OCI-LY7 (cell line): ENCODE results near the gene TNFRSF1B. TPM values are rescaled to one million over a fixed set of nuclear protein-coding genes. Genes with fewer than 3 reads are reported as not detected.

Experiments used
- BruUV-seq: library from RNA; stranded (reverse); fragments of 400-500 nt; replicated peaks from 2 replicates; lab custom pipeline; 2021; lab: Mats Ljungman, UMichigan
- CTCF ChIA-PET: fragments of 300-600 bp; sonication (Branson Sonifier 250); formaldehyde crosslinking; loops from one replicate; lab custom pipeline; 2022; ENCODE audit warnings: antibody characterized with exemption; ENCODE audit not compliant: unreplicated experiment; lab: Charles Lee
- POLR2A ChIA-PET: fragments of 300-600 bp; sonication (Branson Sonifier 250); formaldehyde crosslinking; loops from one replicate; lab custom pipeline; 2022; ENCODE audit warnings: antibody characterized with exemption; lab: Charles Lee
- DNase-seq: peaks from one replicate; pipeline ENCODE4 v3.0.0-alpha.2; 2015; ENCODE audit warnings: low spot score
- H2AFZ ChIP-seq: fragments of 200-600 bp; sonication (generic), shearing (Covaris generic); 2 replicates; pipeline ENCODE4 v1.6.1; 2014; ENCODE audit warnings: mild to moderate bottlenecking, antibody characterized with exemption, low read length, moderate library complexity
- H3K27ac ChIP-seq: fragments of 200-600 bp; sonication (generic); 2 replicates; pipeline ENCODE4 v1.5.1; 2014; ENCODE audit warnings: mixed run types, low read depth, mild to moderate bottlenecking, moderate library complexity, low read length, inconsistent platforms; ENCODE audit not compliant: poor library complexity, severe bottlenecking
- H3K36me3 ChIP-seq: fragments of 200-600 bp; sonication (generic); 2 replicates; pipeline ENCODE4 v1.6.1; 2014; ENCODE audit warnings: mild to moderate bottlenecking, antibody characterized with exemption, low read length, moderate library complexity, mixed read lengths; ENCODE audit not compliant: insufficient read depth
- H3K4me1 ChIP-seq: fragments of 200-600 bp; sonication (generic); 2 replicates; pipeline ENCODE4 v1.5.1; 2014; ENCODE audit warnings: mild to moderate bottlenecking, low read length; ENCODE audit not compliant: insufficient read depth, poor library complexity, severe bottlenecking
- H3K4me2 ChIP-seq: fragments of 200-600 bp; sonication (generic); 2 replicates; pipeline ENCODE4 v1.6.1; 2014; ENCODE audit warnings: mild to moderate bottlenecking, low read length
- H3K4me3 ChIP-seq: fragments of 200-600 bp; sonication (generic); 2 replicates; pipeline ENCODE4 v1.5.1; 2014; ENCODE audit warnings: mild to moderate bottlenecking, low read depth, low read length; ENCODE audit not compliant: poor library complexity, severe bottlenecking
- H3K79me2 ChIP-seq: fragments of 200-600 bp; sonication (generic); 2 replicates; pipeline ENCODE4 v1.6.1; 2016; ENCODE audit warnings: low read depth, mild to moderate bottlenecking, low read length, moderate library complexity, mixed read lengths; ENCODE audit not compliant: insufficient read depth
- H3K9me2 ChIP-seq: fragments of 200-600 bp; sonication (generic); 2 replicates; pipeline ENCODE4 v1.6.1; 2016; ENCODE audit warnings: mild to moderate bottlenecking, low read length, mixed read lengths; ENCODE audit not compliant: insufficient read depth
- H3K9me3 ChIP-seq: fragments of 200-600 bp; sonication (generic); 2 replicates; pipeline ENCODE4 v1.6.1; 2014; ENCODE audit warnings: mild to moderate bottlenecking, mixed run types, low read length, mixed read lengths
- H4K20me1 ChIP-seq: fragments of 200-600 bp; sonication (generic); 2 replicates; pipeline ENCODE4 v1.6.1; 2014; ENCODE audit warnings: mild to moderate bottlenecking, antibody characterized with exemption, low read length, moderate library complexity, mixed read lengths; ENCODE audit not compliant: insufficient read depth
- CTCF ChIP-seq: fragments of 200-600 bp; sonication (generic); conservative IDR thresholded peaks from 2 replicates; pipeline ENCODE4 v1.5.1; 2014; ENCODE audit warnings: mild to moderate bottlenecking, antibody characterized with exemption, low read length, moderate library complexity, mixed read lengths
- EZH2phosphoT487 ChIP-seq: fragments of 200-600 bp; sonication (generic); IDR thresholded peaks from 2 replicates; pipeline ENCODE4 v1.6.1; 2018; ENCODE audit warnings: low read depth, borderline replicate concordance, mild to moderate bottlenecking, mixed run types, antibody characterized with exemption, low read length, moderate library complexity, mixed read lengths
- intact Hi-C: fragments of 100-400 bp; cut with micrococcal nuclease; formaldehyde crosslinking; loops from one replicate; pipeline ENCODE4 v1.10.0; 2022; ENCODE audit not compliant: unreplicated experiment
- total RNA-seq, 2 experiments: library from RNA; depleted of rRNA in 1 of 2; stranded (reverse); fragments of >200 nt in 1 of 2; shearing (Covaris generic) in 1 of 2; gene quantifications; 2 replicates each; pipeline ENCODE4 v1.2.3, GENCODE V29; 2014 to 2022

TNFRSF1B gene
- total RNA-seq, 2 experiments from 2014 or later = not detected

- Histone ChIP-seq H3K27ac (no peak overlapping the region), H3K4me1 (peaks cover 11% of the 10 kb centered on the region), H3K79me2 (no peaks in the 10 kb centered on the region), H2AFZ (no peak overlapping the region), H3K4me3 (no peak overlapping the region), H3K4me2 (no peak overlapping the region), H3K9me3 (no peaks in the 10 kb centered on the region), H3K36me3 (no peaks in the 10 kb centered on the region), H4K20me1 (no peaks in the 10 kb centered on the region), H3K9me2 (no peaks in the 10 kb centered on the region)
- POLR2A ChIA-PET = no interaction called here
- DNase-seq = no peak
- no TSS peak for BruUV-seq
- intact Hi-C loops = no loop called here
- TF ChIP-seq EZH2phosphoT487 (no peak), CTCF (no peak)
- CTCF ChIA-PET = no interaction called here
Measured at GRCh38 chr1:12202577-12202976, 35.8 kb downstream of the TNFRSF1B start.

DNA sequence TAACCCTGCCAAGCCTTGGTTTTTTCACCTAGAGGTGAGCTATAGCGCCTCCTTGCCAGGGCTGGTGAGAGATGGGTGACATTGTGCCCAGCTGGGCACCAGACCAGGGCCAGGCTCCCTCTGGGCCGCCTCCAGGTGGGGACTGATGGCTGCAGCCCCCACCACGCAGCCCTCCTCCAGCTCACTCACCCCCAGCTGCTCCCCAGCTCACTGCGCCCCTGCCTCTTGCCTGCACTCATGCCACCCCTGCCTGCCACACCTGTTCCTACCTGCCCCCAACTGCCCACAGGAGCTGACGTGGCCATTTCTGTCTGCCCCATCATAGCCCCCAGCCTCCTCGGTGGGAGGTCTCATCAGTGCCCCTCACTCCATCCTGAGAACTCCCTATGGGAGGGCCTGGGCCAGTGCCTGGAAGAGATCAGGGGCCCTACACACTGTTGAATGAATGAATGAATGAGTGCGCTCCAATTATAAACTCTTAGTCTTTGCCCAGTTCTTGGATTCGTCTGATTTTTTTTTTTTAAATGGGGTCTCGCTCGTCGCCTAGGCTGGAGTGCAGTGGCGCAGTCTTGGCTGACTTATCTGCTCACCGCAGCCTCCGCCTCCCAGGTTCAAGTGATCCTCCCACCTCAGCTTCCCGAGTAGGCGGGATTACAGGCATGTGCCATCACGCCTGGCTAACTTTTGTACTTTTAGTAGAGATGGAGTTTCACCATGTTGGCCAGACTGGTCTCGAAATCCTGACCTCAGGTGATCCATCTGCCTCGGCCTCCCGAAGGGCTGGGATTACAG is 36.6 kb downstream of the TNFRSF1B start:
- DNase-seq = no peak
- no peaks in the 10 kb centered on the region for H3K9me3 ChIP-seq
- CTCF ChIA-PET = interaction anchor here (0.9 kb wide), 1 partner anchor 79 kb away, joined by 3 read pairs; no protein-coding TSS in a partner anchor
- no peaks in the 10 kb centered on the region for H3K36me3 ChIP-seq
- no peaks in the 10 kb centered on the region for H4K20me1 ChIP-seq
- TF ChIP-seq EZH2phosphoT487 (no peak), CTCF (no peak)
- H3K4me2 ChIP-seq = peak overlapping the region; percentile 31; the same call in 1 of the 2 replicates
- no peak overlapping the region for H3K27ac ChIP-seq
- no peak overlapping the region; the same call in 1 of the 2 replicates for H2AFZ ChIP-seq
- intact Hi-C loops = no loop called here
- H3K9me2 ChIP-seq = no peaks in the 10 kb centered on the region
- H3K4me1 ChIP-seq = peaks cover 11% of the 10 kb centered on the region
- POLR2A ChIA-PET = interaction anchor here (0.6 kb wide), 1 partner anchor 107 kb away, joined by 5 read pairs; no protein-coding TSS in a partner anchor
- H3K79me2 ChIP-seq = no peaks in the 10 kb centered on the region
- H3K4me3 ChIP-seq = no peak overlapping the region
- BruUV-seq = no TSS peak

GRCh38 chr1:12204140-12204539 is 37.3 kb downstream of the TNFRSF1B start:
- no peak overlapping the region for H3K4me3 ChIP-seq
- no peaks in the 10 kb centered on the region for H3K79me2 ChIP-seq
- H3K4me1 ChIP-seq = peaks cover 14% of the 10 kb centered on the region
- no peaks in the 10 kb centered on the region for H3K36me3 ChIP-seq
- no peaks in the 10 kb centered on the region for H3K9me2 ChIP-seq
- H4K20me1 ChIP-seq = no peaks in the 10 kb centered on the region
- ChIA-PET CTCF (interaction anchor here (0.9 kb wide), 1 partner anchor 79 kb away, joined by 3 read pairs; no protein-coding TSS in a partner anchor), POLR2A (no interaction called here)
- peak overlapping the region; percentile 61 for H2AFZ ChIP-seq
- H3K9me3 ChIP-seq = no peaks in the 10 kb centered on the region
- no TSS peak for BruUV-seq
- peak overlapping the region; percentile 31; the same call in 1 of the 2 replicates for H3K4me2 ChIP-seq
- no peak overlapping the region for H3K27ac ChIP-seq
- no peak for TF ChIP-seq EZH2phosphoT487
- peak; percentile 35 for DNase-seq
- intact Hi-C loops = no loop called here
